K562 (cell line): ENCODE data around the gene ZNF816. TPM values are rescaled to one million over a fixed set of nuclear protein-coding genes. Genes with fewer than 3 reads are reported as not detected.

Experiments
- ARID2 ChIP-seq: fragments of 450-650 bp; IDR thresholded peaks from 2 replicates; pipeline ENCODE4 v1.6.1; 2017; ENCODE audit warnings: antibody characterized with exemption, mild to moderate bottlenecking
- CCNT2 ChIP-seq: IDR thresholded peaks from 2 replicates; pipeline ENCODE4 v1.6.1; 2011; ENCODE audit warnings: borderline replicate concordance, low read depth, mild to moderate bottlenecking, moderate library complexity, mixed read lengths, low read length; ENCODE audit not compliant: insufficient read length; ENCODE audit errors: extremely low read depth
- EP300 ChIP-seq: IDR thresholded peaks from 2 replicates; pipeline ENCODE4 v1.6.1; 2012; ENCODE audit warnings: low read length, improper control_type of control experiment
- HDAC1 ChIP-seq, 2 experiments: fragments of 450-650 bp; IDR thresholded peaks; 2 replicates each; pipeline ENCODE4 v1.6.1; 2016 to 2017; ENCODE audit warnings: inconsistent platforms in 1 of 2, mild to moderate bottlenecking in 1 of 2, moderate library complexity in 1 of 2
- PHF21A ChIP-seq: fragments of 450-650 bp; IDR thresholded peaks from 2 replicates; pipeline ENCODE4 v1.6.1; 2017; ENCODE audit warnings: low read depth, borderline replicate concordance
- POLR2B ChIP-seq: fragments of 450-650 bp; IDR thresholded peaks from 2 replicates; pipeline ENCODE4 v1.6.1; 2018; ENCODE audit warnings: low read depth; ENCODE audit not compliant: partially characterized antibody
- TFAP4 ChIP-seq: sonication (generic); formaldehyde crosslinking; IDR thresholded peaks from 2 replicates; pipeline ENCODE4 v1.8.0; 2022; ENCODE audit warnings: missing genetic modification reagents, mild to moderate bottlenecking, moderate library complexity, borderline replicate concordance
- THAP12 ChIP-seq: fragments of 250-450 bp; sonication (Bioruptor Pico); IDR thresholded peaks from 2 replicates; pipeline ENCODE4 v1.9.0; 2021; ENCODE audit warnings: mild to moderate bottlenecking, inconsistent platforms
- ZBTB9 ChIP-seq: fragments of 450-650 bp; formaldehyde crosslinking; IDR thresholded peaks from 2 replicates; pipeline ENCODE4 v1.4.0; 2020; ENCODE audit warnings: mild to moderate bottlenecking, moderate library complexity
- ZNF707 ChIP-seq: fragments of 250-450 bp; sonication (Bioruptor Pico); conservative IDR thresholded peaks from 2 replicates; pipeline ENCODE4 v1.8.0; 2022; ENCODE audit warnings: inconsistent platforms, mild to moderate bottlenecking, moderate library complexity
- polyA plus RNA-seq, 8 experiments: library from polyadenylated mRNA; depleted of rRNA in 4 of 8; stranded (reverse) in 5 of 8; unstranded in 3 of 8; fragments of >200 nt; fragmentation: Nextera tagmentation in 2 of 8; fragmentation: Illumina TruSeq in 1 of 8; extraction: Ambion mirVana in 2 of 8; extraction: Trizol in 1 of 8; gene quantifications; 2 replicates each; pipeline versions ENCODE4 v1.2.1 to v1.2.3, GENCODE V29; 2011 to 2014; ENCODE audit warnings: inconsistent platforms in 1 of 8, missing spikeins in 1 of 8
- total RNA-seq, 7 experiments: library from RNA; depleted of rRNA in 6 of 7; stranded (reverse); fragments of >200 nt in 6 of 7; fragmentation: Illumina TruSeq in 2 of 7; extraction: Trizol in 2 of 7; gene quantifications; 2 replicates each; pipeline versions ENCODE4 v1.2.1 to v1.2.3, GENCODE V29; 2011 to 2021; ENCODE audit warnings: low replicate concordance in 1 of 7

Gene ZNF816
- total and polyA plus RNA-seq, 9 of the 15 experiments (the other 6 are each of a cell fraction or from before 2014, with no cell fraction given) = 8.6 to 23.4 (median 13.0) TPM

- TF ChIP-seq HDAC1 (IDR thresholded peaks at IDR 0.05) (peak in 1 of 2 experiments; percentile 75; a peak in 2 of 4 replicates), EP300 (no peak), THAP12 (CRISPR knock-in tag) (0 out of 2 replicates have a peak, but pooled peaks have one; percentile 38), POLR2B (peak; percentile 72), ZNF707 (no peak), CCNT2 (peak; percentile 69), PHF21A (peak; percentile 18; the same call in 1 of the 2 replicates), TFAP4 (CRISPR knock-in tag) (peak; percentile 10; the same call in 1 of the 2 replicates), ARID2 (no peak), ZBTB9 (0 out of 2 replicates have a peak, but pooled peaks have one; percentile 32)
- TF ChIP-seq, all 486 proteins: peak for 74
Measured at GRCh38 chr19:52962394-52963246, at the start of gene ZNF816 (continued).
